Measurements from ENCODE around the gene ASXL3. TPM values are rescaled to one million over a fixed set of nuclear protein-coding genes. Genes with fewer than 3 reads are reported as not detected.

Gene ASXL3
- total and polyA plus RNA-seq, 2 donors from 2014 or later: 0.71 to 10.4 TPM

GRCh38 chr18:33579349-33580215, 1.6 kb downstream of the ASXL3 start:
- Histone ChIP-seq H3K4me3 (ENCODE audit: low read length in 3 of 3) (peak overlapping the region; percentile 92 to 99 (median 94)), H3K36me3 (ENCODE audit: control insufficient read depth in 2 of 3, insufficient read depth in 3 of 3, low read length in 3 of 3) (no peaks in the 10 kb centered on the region), H3K27me3 (ENCODE audit: control insufficient read depth, insufficient read depth, low read length) (no peaks in the 10 kb centered on the region), H3K9ac (ENCODE audit: low read length in 3 of 3) (peak overlapping the region; percentile 37 to 91 (median 69)), H3K27ac (ENCODE audit: low read depth in 2 of 2, low read length in 2 of 2) (peak overlapping the region; percentile 82 to 83), H3K4me1 (ENCODE audit: control insufficient read depth in 2 of 3, insufficient read depth in 2 of 3, low read depth in 1 of 3, low read length in 3 of 3) (peaks cover 3 to 11% (median 4%) of the 10 kb centered on the region in 3 donors), H3K9me3 (ENCODE audit: control insufficient read depth in 2 of 3, insufficient read depth in 1 of 3, low read length in 3 of 3) (no peaks in the 10 kb centered on the region)
- peak in 3 of 5 donors; percentile 23 to 35 (median 25) for DNase-seq
- intact Hi-C loops (cut with DNase I): no loop called here
- no peak for FAIRE-seq
- no peak for TF ChIP-seq CTCF (IDR thresholded peaks at IDR 0.05; ENCODE audit: borderline replicate concordance, extremely low read depth, insufficient read depth)

DNA sequence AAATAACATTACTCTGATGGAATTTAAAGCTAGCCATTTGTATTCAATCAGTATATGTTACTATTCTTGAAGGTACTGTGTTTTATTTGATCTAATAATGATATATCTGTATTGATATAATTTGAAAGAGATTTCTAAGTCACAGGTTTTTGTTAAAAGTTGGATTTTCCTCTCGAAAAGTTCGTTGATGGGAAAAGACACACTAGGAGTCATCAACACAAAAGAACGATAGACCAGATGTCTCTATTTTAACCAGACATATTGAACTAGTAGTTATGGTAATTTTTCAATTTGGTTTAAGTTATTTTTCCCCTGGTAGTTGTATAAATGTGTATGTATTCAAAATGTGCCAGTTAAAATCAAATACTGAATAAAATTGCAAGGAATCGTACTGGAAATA, 2.5 kb downstream of the ASXL3 start:
- Histone ChIP-seq H3K27me3 (ENCODE audit: control insufficient read depth, insufficient read depth, low read length) (no peaks in the 10 kb centered on the region), H3K9ac (ENCODE audit: low read length in 3 of 3) (no peak overlapping the region), H3K4me3 (ENCODE audit: low read length in 3 of 3) (no peak overlapping the region), H3K36me3 (ENCODE audit: control insufficient read depth in 2 of 3, insufficient read depth in 3 of 3, low read length in 3 of 3) (no peaks in the 10 kb centered on the region), H3K27ac (ENCODE audit: low read depth in 2 of 2, low read length in 2 of 2) (no peak overlapping the region), H3K9me3 (ENCODE audit: control insufficient read depth in 2 of 3, insufficient read depth in 1 of 3, low read length in 3 of 3) (no peaks in the 10 kb centered on the region), H3K4me1 (ENCODE audit: control insufficient read depth in 2 of 3, insufficient read depth in 2 of 3, low read depth in 1 of 3, low read length in 3 of 3) (peaks cover 3 to 11% (median 3%) of the 10 kb centered on the region in 3 donors)
- no peak for DNase-seq
- FAIRE-seq: no peak
- intact Hi-C loops (cut with DNase I): no loop called here
- no peak for TF ChIP-seq CTCF (IDR thresholded peaks at IDR 0.05; ENCODE audit: borderline replicate concordance, extremely low read depth, insufficient read depth)

DNA sequence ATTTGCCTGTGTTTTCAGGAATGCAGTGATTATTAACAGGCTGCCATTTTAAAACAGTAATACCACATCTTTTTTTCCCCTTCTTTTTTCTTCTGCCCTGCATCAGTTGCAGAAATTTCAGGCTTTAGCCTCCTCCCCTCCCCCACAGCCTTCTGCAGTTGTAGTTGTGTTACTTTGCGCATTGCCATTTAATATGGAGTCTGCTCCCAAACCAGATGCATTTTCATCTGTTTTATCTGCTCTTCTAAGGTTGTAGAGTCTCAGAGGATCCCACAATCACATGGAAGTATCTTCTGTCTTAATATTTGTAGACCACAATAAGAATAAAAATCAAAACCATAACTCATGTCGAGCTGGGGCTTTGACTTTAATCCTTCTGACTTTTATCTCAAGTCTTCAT, 3.8 kb downstream of the ASXL3 start:
- Histone ChIP-seq H3K9ac (ENCODE audit: low read length in 3 of 3) (peak overlapping the region in 1 of 3 donors; percentile 16), H3K27me3 (ENCODE audit: control insufficient read depth, insufficient read depth, low read length) (no peaks in the 10 kb centered on the region), H3K36me3 (ENCODE audit: control insufficient read depth in 2 of 3, insufficient read depth in 3 of 3, low read length in 3 of 3) (no peaks in the 10 kb centered on the region), H3K9me3 (ENCODE audit: control insufficient read depth in 2 of 3, insufficient read depth in 1 of 3, low read length in 3 of 3) (no peaks in the 10 kb centered on the region), H3K4me1 (ENCODE audit: control insufficient read depth in 2 of 3, insufficient read depth in 2 of 3, low read depth in 1 of 3, low read length in 3 of 3) (peaks cover 2 to 11% (median 3%) of the 10 kb centered on the region in 3 donors), H3K27ac (ENCODE audit: low read depth in 2 of 2, low read length in 2 of 2) (peak overlapping the region in 1 of 2 donors; percentile 27), H3K4me3 (ENCODE audit: low read length in 3 of 3) (peak overlapping the region in 1 of 3 donors; percentile 7)
- DNase-seq (peak in 3 of 5 donors; percentile 46 to 60 (median 48)), FAIRE-seq (no peak)
- intact Hi-C loops (cut with DNase I): no loop called here
- no peak for TF ChIP-seq CTCF (IDR thresholded peaks at IDR 0.05; ENCODE audit: borderline replicate concordance, extremely low read depth, insufficient read depth)

All from kidney (tissue), 14 donors.